MG63 (cell line): ENCODE data around the gene AFF4. TPM values are rescaled to one million over a fixed set of nuclear protein-coding genes. Genes with fewer than 3 reads are reported as not detected.

ENCODE experiments used
- DNase-seq: peaks from one replicate; pipeline ENCODE4 v3.0.0-alpha.2; 2020
- H3K27me3 ChIP-seq: fragments of 250-450 bp; sonication (Bioruptor Pico); 2 replicates; pipeline ENCODE4 v1.5.1; 2020; ENCODE audit warnings: mild to moderate bottlenecking, moderate library complexity
- H3K36me3 ChIP-seq: fragments of 250-450 bp; sonication (Bioruptor Pico); 2 replicates; pipeline ENCODE4 v1.5.1; 2020; ENCODE audit warnings: mild to moderate bottlenecking, moderate library complexity
- H3K4me3 ChIP-seq: fragments of 250-450 bp; sonication (Bioruptor Pico); 2 replicates; pipeline ENCODE4 v1.5.1; 2020; ENCODE audit warnings: mild to moderate bottlenecking, moderate library complexity
- H3K9me3 ChIP-seq: fragments of 250-450 bp; sonication (Bioruptor Pico); 2 replicates; pipeline ENCODE4 v1.5.1; 2020; ENCODE audit warnings: mild to moderate bottlenecking, moderate library complexity
- total RNA-seq: library from RNA; depleted of rRNA; stranded (reverse); fragments of >200 nt; shearing (Covaris generic); gene quantifications from 2 replicates; pipeline ENCODE4 v1.2.3, GENCODE V29; 2014; ENCODE audit warnings: low replicate concordance

Gene AFF4
- total RNA-seq, 1 experiment from 2014 or later, result 18.3 TPM

- Histone ChIP-seq H3K36me3 (no peaks in the 10 kb centered on the region), H3K4me3 (no peak overlapping the region), H3K27me3 (no peaks in the 10 kb centered on the region), H3K9me3 (no peaks in the 10 kb centered on the region)
- DNase-seq, result no peak
Observed at GRCh38 chr5:132853323-132853722, 110.1 kb downstream of the AFF4 start.

- Histone ChIP-seq H3K4me3 (no peak overlapping the region), H3K9me3 (no peaks in the 10 kb centered on the region), H3K27me3 (no peaks in the 10 kb centered on the region), H3K36me3 (no peaks in the 10 kb centered on the region)
- DNase-seq, result no peak
Observed at GRCh38 chr5:132850066-132850465, 113.4 kb downstream of the AFF4 start.

GRCh38 chr5:132849347-132849746 lies 114.1 kb downstream of the AFF4 start:
- Histone ChIP-seq H3K27me3 (no peaks in the 10 kb centered on the region), H3K36me3 (no peaks in the 10 kb centered on the region), H3K9me3 (no peaks in the 10 kb centered on the region), H3K4me3 (no peak overlapping the region)
- no peak for DNase-seq

- Histone ChIP-seq H3K9me3 (no peaks in the 10 kb centered on the region), H3K4me3 (no peak overlapping the region), H3K27me3 (no peaks in the 10 kb centered on the region), H3K36me3 (no peaks in the 10 kb centered on the region)
- no peak for DNase-seq
Observed at GRCh38 chr5:132848270-132848669, 115.2 kb downstream of the AFF4 start.

GRCh38 chr5:132841305-132841704 lies 122.1 kb downstream of the AFF4 start:
- H3K9me3 ChIP-seq, result no peaks in the 10 kb centered on the region

GRCh38 chr5:132840896-132841295 lies 122.5 kb downstream of the AFF4 start:
- H3K4me3 ChIP-seq, result no peak overlapping the region
- H3K9me3 ChIP-seq, result no peaks in the 10 kb centered on the region
- no peaks in the 10 kb centered on the region for H3K36me3 ChIP-seq
- DNase-seq, result no peak
- H3K27me3 ChIP-seq, result no peaks in the 10 kb centered on the region

More at GRCh38 chr5:132841305-132841704, 122.1 kb downstream of the AFF4 start:
- no peaks in the 10 kb centered on the region for H3K27me3 ChIP-seq
- no peak overlapping the region for H3K4me3 ChIP-seq
- peak; percentile 66 for DNase-seq
- no peaks in the 10 kb centered on the region for H3K36me3 ChIP-seq

- no peak overlapping the region for H3K4me3 ChIP-seq
- H3K36me3 ChIP-seq, result no peaks in the 10 kb centered on the region
- DNase-seq, result no peak
- no peaks in the 10 kb centered on the region for H3K9me3 ChIP-seq
- no peaks in the 10 kb centered on the region for H3K27me3 ChIP-seq
Observed at GRCh38 chr5:132840313-132840712, 123.1 kb downstream of the AFF4 start.

GRCh38 chr5:132839426-132840301 lies 123.8 kb downstream of the AFF4 start:
- Histone ChIP-seq H3K36me3 (no peaks in the 10 kb centered on the region), H3K9me3 (no peaks in the 10 kb centered on the region), H3K27me3 (no peaks in the 10 kb centered on the region), H3K4me3 (no peak overlapping the region)
- no peak for DNase-seq

- Histone ChIP-seq H3K4me3 (no peak overlapping the region), H3K36me3 (no peaks in the 10 kb centered on the region), H3K27me3 (no peaks in the 10 kb centered on the region), H3K9me3 (no peaks in the 10 kb centered on the region)
- no peak for DNase-seq
Observed at GRCh38 chr5:132838516-132839282, 124.7 kb downstream of the AFF4 start.

- H3K27me3 ChIP-seq, result no peaks in the 10 kb centered on the region
- H3K4me3 ChIP-seq, result no peak overlapping the region
- no peaks in the 10 kb centered on the region for H3K9me3 ChIP-seq
- no peaks in the 10 kb centered on the region for H3K36me3 ChIP-seq
- no peak for DNase-seq
Observed at GRCh38 chr5:132837868-132838267, 125.6 kb downstream of the AFF4 start.

- Histone ChIP-seq H3K27me3 (no peaks in the 10 kb centered on the region), H3K9me3 (no peaks in the 10 kb centered on the region), H3K36me3 (no peaks in the 10 kb centered on the region), H3K4me3 (no peak overlapping the region)
- DNase-seq, result no peak
Observed at GRCh38 chr5:132836852-132837251, 126.6 kb downstream of the AFF4 start.

GRCh38 chr5:132834057-132834456 lies 129.4 kb downstream of the AFF4 start:
- no peaks in the 10 kb centered on the region for H3K9me3 ChIP-seq
- no peaks in the 10 kb centered on the region; the same call in 1 of the 2 replicates for H3K36me3 ChIP-seq
- H3K4me3 ChIP-seq, result no peak overlapping the region
- H3K27me3 ChIP-seq, result no peaks in the 10 kb centered on the region
- DNase-seq, result no peak

GRCh38 chr5:132832612-132833011 lies 130.8 kb downstream of the AFF4 start:
- H3K4me3 ChIP-seq, result no peak overlapping the region
- H3K9me3 ChIP-seq, result no peaks in the 10 kb centered on the region
- H3K27me3 ChIP-seq, result no peaks in the 10 kb centered on the region
- peaks cover 7% of the 10 kb centered on the region for H3K36me3 ChIP-seq
- no peak for DNase-seq

GRCh38 chr5:132831095-132831860 lies 132.2 kb downstream of the AFF4 start:
- peaks cover 7% of the 10 kb centered on the region for H3K36me3 ChIP-seq
- no peaks in the 10 kb centered on the region for H3K27me3 ChIP-seq
- no peaks in the 10 kb centered on the region for H3K9me3 ChIP-seq
- H3K4me3 ChIP-seq, result peak overlapping the region; percentile 51
- DNase-seq, result no peak

- no peaks in the 10 kb centered on the region for H3K27me3 ChIP-seq
- H3K9me3 ChIP-seq, result no peaks in the 10 kb centered on the region
- peak; percentile 86 for DNase-seq
- peaks cover 7% of the 10 kb centered on the region for H3K36me3 ChIP-seq
- H3K4me3 ChIP-seq, result peak within 1 kb of the TSS; percentile 51
Observed at GRCh38 chr5:132830436-132831094, 132.9 kb downstream of the AFF4 start, which contains the start of gene SHROOM1. TSS of gene SHROOM1 (minus strand) at chr5:132830647. CDS start at chr5:132826140, 4,507 bp downstream.

- Histone ChIP-seq H3K4me3 (peak overlapping the region; percentile 51), H3K9me3 (no peaks in the 10 kb centered on the region), H3K36me3 (peaks cover 10% of the 10 kb centered on the region), H3K27me3 (no peaks in the 10 kb centered on the region)
- DNase-seq, result peak; percentile 84
Observed at GRCh38 chr5:132829742-132830435, 133.5 kb downstream of the AFF4 start.
